Fibroblast of mammary gland (primary cell): ENCODE measurements around the gene KCTD11.

ENCODE experiments used
- DNase-seq: peaks from one replicate; pipeline ENCODE4 v3.0.0-alpha.2; 2010; ENCODE audit warnings: low read depth
- H3K4me3 ChIP-seq: 2 replicates; pipeline ENCODE4 v1.5.1; 2011; ENCODE audit warnings: low read depth, mild to moderate bottlenecking, low read length, moderate library complexity; ENCODE audit not compliant: control insufficient read depth
- CTCF ChIP-seq: conservative IDR thresholded peaks from 2 replicates; pipeline ENCODE4 v1.5.1; 2011; ENCODE audit warnings: low read depth, low read length, inconsistent platforms; ENCODE audit not compliant: control insufficient read depth, insufficient read depth

The KCTD11 gene

GRCh38 chr17:7354262-7354843, 2.4 kb downstream of the KCTD11 start:
- peak; percentile 66 for DNase-seq
- no peak for TF ChIP-seq CTCF
- H3K4me3 ChIP-seq = no peak overlapping the region

- no peak for DNase-seq
- H3K4me3 ChIP-seq = no peak within 1 kb of the TSS
- TF ChIP-seq CTCF = no peak
Measured at GRCh38 chr17:7355053-7355452, 3.1 kb downstream of the KCTD11 start, which contains the start of gene TMEM95. TMEM95 (plus strand) TSS chr17:7355156; CDS start chr17:7355205, 49 bp downstream.

- no peak for TF ChIP-seq CTCF
- DNase-seq = no peak
- no peak overlapping the region for H3K4me3 ChIP-seq
Measured at GRCh38 chr17:7355573-7355972, 3.6 kb downstream of the KCTD11 start.

GRCh38 chr17:7356072-7356549, 4.1 kb downstream of the KCTD11 start:
- peak; percentile 80 for TF ChIP-seq CTCF
- peak; percentile 66 for DNase-seq

GRCh38 chr17:7356756-7357155, 4.8 kb downstream of the KCTD11 start:
- no peak for DNase-seq
- TF ChIP-seq CTCF = no peak
- no peak overlapping the region for H3K4me3 ChIP-seq

More at GRCh38 chr17:7356072-7356549, 4.1 kb downstream of the KCTD11 start:
- no peak overlapping the region for H3K4me3 ChIP-seq

GRCh38 chr17:7357381-7357780, 5.4 kb downstream of the KCTD11 start:
- no peak for DNase-seq
- no peak for TF ChIP-seq CTCF
- H3K4me3 ChIP-seq = no peak overlapping the region
